Tibial nerve (tissue), 4 donors: Measurements from ENCODE around the gene RPTOR. TPM values are rescaled to one million over a fixed set of nuclear protein-coding genes. Genes with fewer than 3 reads are reported as not detected.

Source experiments
- DNase-seq, 2 donors: peaks; one replicate each; pipeline ENCODE4 v3.0.0-alpha.2; 2019; ENCODE audit warnings: low spot score in 2 of 2
- H3K27ac ChIP-seq, 4 donors: fragments of 200-600 bp; sonication (generic) in 3 of 4; one replicate each; pipeline ENCODE4 v1.5.1; 2017 to 2019; ENCODE audit warnings: mild to moderate bottlenecking in 1 of 4
- H3K27me3 ChIP-seq, 2 donors: fragments of 200-600 bp; sonication (generic) in 1 of 2; one replicate each; pipeline versions ENCODE4 v1.5.1 to v1.6.0; 2017 to 2019
- H3K36me3 ChIP-seq, 3 donors: fragments of 200-600 bp; sonication (generic); one replicate each; pipeline ENCODE4 v1.5.1; 2018 to 2019
- H3K4me1 ChIP-seq, 4 donors: fragments of 200-600 bp; sonication (generic) in 3 of 4; one replicate each; pipeline ENCODE4 v1.5.1; 2017 to 2019
- H3K4me3 ChIP-seq, 4 donors: fragments of 200-600 bp; sonication (generic) in 3 of 4; one replicate each; pipeline ENCODE4 v1.5.1; 2017 to 2019; ENCODE audit warnings: mild to moderate bottlenecking in 1 of 4, moderate library complexity in 1 of 4
- H3K9me3 ChIP-seq, 4 donors: fragments of 200-600 bp; sonication (generic) in 3 of 4; one replicate each; pipeline ENCODE4 v1.5.1; 2017 to 2019
- EP300 ChIP-seq, 2 donors: sonication (generic); formaldehyde crosslinking; IDR thresholded peaks; one replicate each; pipeline ENCODE4 v1.6.1; 2017; ENCODE audit warnings: antibody characterized with exemption in 2 of 2, mild to moderate bottlenecking in 1 of 2
- POLR2A ChIP-seq, 2 donors: fragments of 450-650 bp; IDR thresholded peaks; one replicate each; pipeline ENCODE4 v1.6.1; 2017; ENCODE audit warnings: antibody characterized with exemption in 2 of 2, mild to moderate bottlenecking in 2 of 2, moderate library complexity in 2 of 2
- WGBS, 2 donors: methylation state at CpG; one replicate each; pipeline ENCODE4 v1.1.5; 2018; 5-methylcytosine and 5-hydroxymethylcytosine counted together
- total RNA-seq, 4 donors: library from RNA; depleted of rRNA; stranded (reverse); fragments of >200 nt; gene quantifications; one replicate each; pipeline ENCODE4 v1.1.0, GENCODE V29; 2016
- TF ChIP-seq, protein P1 (sequence below), 5 experiments: fragments of 200-600 bp in 3 of 5; fragments of 450-650 bp in 2 of 5; sonication (generic) in 3 of 5; IDR thresholded peaks; one replicate each; pipeline ENCODE4 v1.5.1; 2016 to 2019; ENCODE audit warnings: antibody characterized with exemption in 5 of 5, mild to moderate bottlenecking in 3 of 5, moderate library complexity in 2 of 5

The RPTOR gene
- total RNA-seq, 4 donors from 2014 or later = 34.7 to 56.4 (median 40.1) TPM

DNA sequence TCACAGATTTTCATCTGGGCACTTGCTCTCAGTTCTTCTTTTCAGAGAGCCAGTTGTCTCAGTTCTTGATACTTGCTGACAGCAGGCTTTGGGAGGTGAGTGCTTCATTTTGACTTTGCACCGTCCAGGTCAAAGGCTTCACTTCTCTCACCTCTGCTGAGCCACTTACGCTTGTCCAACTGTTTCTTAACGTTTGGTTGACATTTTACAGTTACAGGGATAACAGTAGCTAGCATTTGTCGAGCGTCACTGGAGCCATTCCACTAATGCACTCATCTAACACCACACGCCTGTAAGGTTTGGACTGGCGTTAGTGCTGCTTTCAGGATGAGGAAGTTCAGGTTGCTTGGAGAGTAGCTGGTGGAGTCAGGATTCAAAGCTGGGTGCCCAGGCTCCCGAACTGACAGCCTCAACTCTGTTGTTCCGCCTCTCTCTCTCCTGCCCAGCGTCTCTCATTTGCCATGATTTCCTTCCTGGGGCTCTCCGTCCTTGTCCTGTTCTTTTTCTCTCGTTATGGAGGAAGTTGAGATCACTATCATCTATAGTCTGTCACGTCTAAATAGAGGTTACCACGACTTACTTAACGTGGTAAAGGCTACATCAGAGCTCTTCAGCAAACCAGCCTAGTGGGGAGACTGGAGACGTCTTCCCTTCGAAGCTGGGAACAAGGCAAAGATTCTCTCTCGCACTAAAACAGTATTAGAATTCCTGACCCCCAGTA lies 220.8 kb downstream of the RPTOR start:
- Histone ChIP-seq H3K36me3 (peaks cover 0 to 13% (median 0%) of the 10 kb centered on the region in 3 donors), H3K4me3 (no peak overlapping the region)
- WGBS, 2 donors = 73 to 80% methylated on average over 18 of the region's 18 CpGs

GRCh38 chr17:80766290-80766855 lies 221.7 kb downstream of the RPTOR start:
- Histone ChIP-seq H3K4me1 (no peaks in the 10 kb centered on the region), H3K27ac (no peak overlapping the region), H3K4me3 (no peak overlapping the region), H3K9me3 (no peaks in the 10 kb centered on the region), H3K36me3 (peaks cover 0 to 20% (median 0%) of the 10 kb centered on the region in 3 donors), H3K27me3 (no peaks in the 10 kb centered on the region)
- TF ChIP-seq EP300 (IDR thresholded peaks at IDR 0.05) (no peak), POLR2A (IDR thresholded peaks at IDR 0.05) (no peak)
- TF ChIP-seq, protein P1, sequence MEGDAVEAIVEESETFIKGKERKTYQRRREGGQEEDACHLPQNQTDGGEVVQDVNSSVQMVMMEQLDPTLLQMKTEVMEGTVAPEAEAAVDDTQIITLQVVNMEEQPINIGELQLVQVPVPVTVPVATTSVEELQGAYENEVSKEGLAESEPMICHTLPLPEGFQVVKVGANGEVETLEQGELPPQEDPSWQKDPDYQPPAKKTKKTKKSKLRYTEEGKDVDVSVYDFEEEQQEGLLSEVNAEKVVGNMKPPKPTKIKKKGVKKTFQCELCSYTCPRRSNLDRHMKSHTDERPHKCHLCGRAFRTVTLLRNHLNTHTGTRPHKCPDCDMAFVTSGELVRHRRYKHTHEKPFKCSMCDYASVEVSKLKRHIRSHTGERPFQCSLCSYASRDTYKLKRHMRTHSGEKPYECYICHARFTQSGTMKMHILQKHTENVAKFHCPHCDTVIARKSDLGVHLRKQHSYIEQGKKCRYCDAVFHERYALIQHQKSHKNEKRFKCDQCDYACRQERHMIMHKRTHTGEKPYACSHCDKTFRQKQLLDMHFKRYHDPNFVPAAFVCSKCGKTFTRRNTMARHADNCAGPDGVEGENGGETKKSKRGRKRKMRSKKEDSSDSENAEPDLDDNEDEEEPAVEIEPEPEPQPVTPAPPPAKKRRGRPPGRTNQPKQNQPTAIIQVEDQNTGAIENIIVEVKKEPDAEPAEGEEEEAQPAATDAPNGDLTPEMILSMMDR (IDR thresholded peaks at IDR 0.05) = no peak
- WGBS, 2 donors = 96 to 97% methylated on average over 3 of the region's 3 CpGs
- no peak for DNase-seq

More for the DNA sequence above, 220.8 kb downstream of the RPTOR start:
- Histone ChIP-seq H3K27me3 (no peaks in the 10 kb centered on the region), H3K4me1 (no peaks in the 10 kb centered on the region), H3K27ac (no peak overlapping the region), H3K9me3 (no peaks in the 10 kb centered on the region)
- no peak for DNase-seq
- TF ChIP-seq, protein P1 (IDR thresholded peaks at IDR 0.05) = no peak
- TF ChIP-seq EP300 (IDR thresholded peaks at IDR 0.05) (no peak), POLR2A (IDR thresholded peaks at IDR 0.05) (no peak)

GRCh38 chr17:80768389-80768788 lies 223.8 kb downstream of the RPTOR start:
- no peak for DNase-seq
- Histone ChIP-seq H3K4me3 (no peak overlapping the region), H3K9me3 (no peaks in the 10 kb centered on the region), H3K27me3 (no peaks in the 10 kb centered on the region), H3K4me1 (peaks cover 0 to 10% (median 4%) of the 10 kb centered on the region in 4 donors), H3K36me3 (peaks cover 0 to 20% (median 0%) of the 10 kb centered on the region in 3 donors), H3K27ac (no peak overlapping the region)
- TF ChIP-seq EP300 (IDR thresholded peaks at IDR 0.05) = no peak
- no peak for TF ChIP-seq POLR2A (IDR thresholded peaks at IDR 0.05)
- WGBS, 2 donors = 46 to 65% methylated on average over 6 of the region's 6 CpGs

DNA sequence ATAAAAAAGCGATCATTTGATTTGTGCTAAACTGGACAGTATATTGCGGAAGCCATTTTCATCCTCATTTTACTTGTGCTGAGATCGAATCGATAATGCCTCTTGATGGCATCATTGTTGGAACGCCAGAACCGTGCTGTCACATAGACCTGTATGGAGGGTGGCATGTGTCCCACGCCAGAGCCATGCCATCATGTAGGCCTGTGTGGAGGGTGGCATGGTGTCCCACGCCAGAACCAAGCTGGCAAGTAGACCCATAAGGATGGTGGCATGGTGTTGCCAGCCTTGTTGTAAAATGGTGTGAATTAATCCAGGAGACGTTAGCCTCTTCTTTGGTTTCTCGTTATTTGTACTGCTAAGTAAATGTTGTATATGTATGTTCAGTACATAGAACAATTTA lies 224.3 kb downstream of the RPTOR start:
- no peaks in the 10 kb centered on the region for H3K27me3 ChIP-seq
- TF ChIP-seq EP300 (IDR thresholded peaks at IDR 0.05) (no peak), POLR2A (IDR thresholded peaks at IDR 0.05) (no peak)
- TF ChIP-seq, protein P1 (IDR thresholded peaks at IDR 0.05) = no peak
- 97% methylated on average over 10 of the region's 10 CpGs for WGBS, 2 donors
- H3K4me3 ChIP-seq = no peak overlapping the region
- peaks cover 0 to 20% (median 0%) of the 10 kb centered on the region in 3 donors for H3K36me3 ChIP-seq
- H3K27ac ChIP-seq = no peak overlapping the region
- no peak for DNase-seq
- no peaks in the 10 kb centered on the region for H3K9me3 ChIP-seq
- peaks cover 0 to 16% (median 6%) of the 10 kb centered on the region in 4 donors for H3K4me1 ChIP-seq

DNA sequence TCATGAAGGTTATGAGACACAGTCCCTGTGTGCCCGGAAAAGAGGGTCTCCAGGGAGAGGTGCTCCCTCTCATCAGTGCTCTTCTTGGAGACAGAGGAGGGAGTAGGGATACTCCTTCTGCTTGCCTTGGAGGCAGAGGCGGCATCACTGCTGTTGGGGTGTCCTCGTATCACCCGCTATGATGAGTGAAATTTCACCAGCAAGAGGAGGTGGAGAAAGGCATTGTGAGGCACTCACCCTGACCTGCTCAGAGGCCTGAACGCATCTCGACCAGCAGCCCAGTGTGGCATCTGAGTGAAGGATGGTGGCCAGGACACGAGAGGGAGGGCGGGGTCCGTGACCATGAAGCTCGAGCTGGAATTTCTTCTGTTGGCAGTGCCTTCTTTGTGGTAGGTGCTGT lies 224.9 kb downstream of the RPTOR start:
- no peak for DNase-seq
- Histone ChIP-seq H3K4me1 (peaks cover 0 to 16% (median 9%) of the 10 kb centered on the region in 4 donors), H3K4me3 (no peak overlapping the region), H3K9me3 (no peaks in the 10 kb centered on the region), H3K36me3 (peaks cover 0 to 20% (median 0%) of the 10 kb centered on the region in 3 donors), H3K27ac (no peak overlapping the region), H3K27me3 (no peaks in the 10 kb centered on the region)
- TF ChIP-seq POLR2A (IDR thresholded peaks at IDR 0.05) (no peak), EP300 (IDR thresholded peaks at IDR 0.05) (no peak)
- TF ChIP-seq, protein P1 (IDR thresholded peaks at IDR 0.05) = no peak
- 94 to 95% methylated on average over 7 to 10 of the region's 10 CpGs for WGBS, 2 donors
